B cell (primary cell): ENCODE measurements around the gene MRM2.

ENCODE experiments used
- CTCF ChIP-seq: fragments of 200-600 bp; IDR thresholded peaks from one replicate; pipeline ENCODE4 v1.8.0; 2022; ENCODE audit warnings: antibody characterized with exemption, mild to moderate bottlenecking
- EZH2 ChIP-seq: IDR thresholded peaks from 2 replicates; pipeline ENCODE4 v1.6.1; 2012; ENCODE audit warnings: borderline replicate concordance, low read depth, mild to moderate bottlenecking, moderate library complexity, low read length; ENCODE audit not compliant: insufficient read depth, poor library complexity, severe bottlenecking

- TF ChIP-seq CTCF = no peak
- no peak for TF ChIP-seq EZH2
Observed at GRCh38 chr7:2220954-2221353, 21.1 kb downstream of the MRM2 start.
